Neuron (in vitro differentiated cells): Measurements from ENCODE around the gene LRRTM4.

ENCODE experiments used
- H2AFZ ChIP-seq: one replicate; pipeline ENCODE4 v1.6.1; 2013; ENCODE audit warnings: low read depth, mild to moderate bottlenecking, inconsistent platforms, low read length, moderate library complexity
- H3K27me3 ChIP-seq: one replicate; pipeline ENCODE4 v1.6.1; 2013; ENCODE audit warnings: low read length; ENCODE audit not compliant: insufficient read depth
- H3K36me3 ChIP-seq: one replicate; pipeline ENCODE4 v1.6.1; 2013; ENCODE audit warnings: low read length; ENCODE audit not compliant: insufficient read depth
- H3K4me1 ChIP-seq: one replicate; pipeline ENCODE4 v1.6.1; 2013; ENCODE audit warnings: low read length; ENCODE audit not compliant: insufficient read depth
- H3K4me3 ChIP-seq: 2 replicates; pipeline ENCODE4 v1.5.1; 2013; ENCODE audit warnings: mild to moderate bottlenecking, low read length, moderate library complexity
- H3K9me3 ChIP-seq: one replicate; pipeline ENCODE4 v1.6.1; 2013; ENCODE audit warnings: low read length

The LRRTM4 gene

GRCh38 chr2:77348821-77349220, 173.4 kb downstream of the LRRTM4 start:
- Histone ChIP-seq H3K4me3 (no peak overlapping the region), H3K9me3 (no peaks in the 10 kb centered on the region), H2AFZ (no peak overlapping the region), H3K27me3 (no peaks in the 10 kb centered on the region), H3K36me3 (no peaks in the 10 kb centered on the region), H3K4me1 (no peaks in the 10 kb centered on the region)

GRCh38 chr2:77336013-77336412, 186.2 kb downstream of the LRRTM4 start:
- no peaks in the 10 kb centered on the region for H3K36me3 ChIP-seq
- no peak overlapping the region for H3K4me3 ChIP-seq
- no peaks in the 10 kb centered on the region for H3K9me3 ChIP-seq
- H3K27me3 ChIP-seq: no peaks in the 10 kb centered on the region
- no peaks in the 10 kb centered on the region for H3K4me1 ChIP-seq
- no peak overlapping the region for H2AFZ ChIP-seq

- no peaks in the 10 kb centered on the region for H3K9me3 ChIP-seq
- H3K4me3 ChIP-seq: no peak overlapping the region
- H3K36me3 ChIP-seq: no peaks in the 10 kb centered on the region
- no peaks in the 10 kb centered on the region for H3K27me3 ChIP-seq
- no peak overlapping the region for H2AFZ ChIP-seq
- peaks cover 12% of the 10 kb centered on the region for H3K4me1 ChIP-seq
Observed at GRCh38 chr2:77328134-77328931, 193.8 kb downstream of the LRRTM4 start.

GRCh38 chr2:77325395-77325794, 196.8 kb downstream of the LRRTM4 start:
- Histone ChIP-seq H3K27me3 (no peaks in the 10 kb centered on the region), H3K9me3 (no peaks in the 10 kb centered on the region), H3K36me3 (no peaks in the 10 kb centered on the region), H2AFZ (no peak overlapping the region), H3K4me3 (no peak overlapping the region), H3K4me1 (peaks cover 12% of the 10 kb centered on the region)

- Histone ChIP-seq H3K9me3 (no peaks in the 10 kb centered on the region), H3K36me3 (no peaks in the 10 kb centered on the region), H3K4me3 (no peak overlapping the region), H3K27me3 (no peaks in the 10 kb centered on the region), H3K4me1 (no peaks in the 10 kb centered on the region), H2AFZ (no peak overlapping the region)
Observed at GRCh38 chr2:77322431-77322830, 199.7 kb downstream of the LRRTM4 start.

GRCh38 chr2:77314721-77315120, 207.5 kb downstream of the LRRTM4 start:
- H3K9me3 ChIP-seq: no peaks in the 10 kb centered on the region
- no peak overlapping the region for H3K4me3 ChIP-seq
- no peaks in the 10 kb centered on the region for H3K36me3 ChIP-seq
- no peak overlapping the region for H2AFZ ChIP-seq
- H3K4me1 ChIP-seq: no peaks in the 10 kb centered on the region
- no peaks in the 10 kb centered on the region for H3K27me3 ChIP-seq

GRCh38 chr2:77310416-77310815, 211.8 kb downstream of the LRRTM4 start:
- H3K36me3 ChIP-seq: no peaks in the 10 kb centered on the region
- no peak overlapping the region for H2AFZ ChIP-seq
- H3K4me3 ChIP-seq: no peak overlapping the region
- H3K9me3 ChIP-seq: no peaks in the 10 kb centered on the region
- no peaks in the 10 kb centered on the region for H3K4me1 ChIP-seq
- no peaks in the 10 kb centered on the region for H3K27me3 ChIP-seq

- Histone ChIP-seq H2AFZ (no peak overlapping the region), H3K4me1 (no peaks in the 10 kb centered on the region)
Observed at GRCh38 chr2:77309725-77310124, 212.5 kb downstream of the LRRTM4 start.

GRCh38 chr2:77301441-77301840, 220.7 kb downstream of the LRRTM4 start:
- H2AFZ ChIP-seq: no peak overlapping the region
- H3K27me3 ChIP-seq: no peaks in the 10 kb centered on the region
- no peaks in the 10 kb centered on the region for H3K36me3 ChIP-seq
- no peaks in the 10 kb centered on the region for H3K4me1 ChIP-seq
- H3K4me3 ChIP-seq: no peak overlapping the region
- H3K9me3 ChIP-seq: no peaks in the 10 kb centered on the region

More at GRCh38 chr2:77309725-77310124, 212.5 kb downstream of the LRRTM4 start:
- H3K9me3 ChIP-seq: no peaks in the 10 kb centered on the region
- H3K27me3 ChIP-seq: no peaks in the 10 kb centered on the region
- H3K36me3 ChIP-seq: no peaks in the 10 kb centered on the region
- H3K4me3 ChIP-seq: no peak overlapping the region

- H2AFZ ChIP-seq: no peak overlapping the region
- H3K9me3 ChIP-seq: no peaks in the 10 kb centered on the region
- no peaks in the 10 kb centered on the region for H3K36me3 ChIP-seq
- no peak overlapping the region for H3K4me3 ChIP-seq
- H3K4me1 ChIP-seq: no peaks in the 10 kb centered on the region
- H3K27me3 ChIP-seq: no peaks in the 10 kb centered on the region
Observed at GRCh38 chr2:77296791-77297190, 225.4 kb downstream of the LRRTM4 start.

GRCh38 chr2:77294474-77294873, 227.7 kb downstream of the LRRTM4 start:
- H3K4me3 ChIP-seq: no peak overlapping the region
- no peaks in the 10 kb centered on the region for H3K36me3 ChIP-seq
- no peak overlapping the region for H2AFZ ChIP-seq
- no peaks in the 10 kb centered on the region for H3K4me1 ChIP-seq
- no peaks in the 10 kb centered on the region for H3K9me3 ChIP-seq
- no peaks in the 10 kb centered on the region for H3K27me3 ChIP-seq

- no peak overlapping the region for H3K4me3 ChIP-seq
- H2AFZ ChIP-seq: no peak overlapping the region
Observed at GRCh38 chr2:77284353-77284752, 237.8 kb downstream of the LRRTM4 start.

GRCh38 chr2:77271262-77271661, 250.9 kb downstream of the LRRTM4 start:
- Histone ChIP-seq H2AFZ (no peak overlapping the region), H3K4me1 (peaks cover 5% of the 10 kb centered on the region), H3K27me3 (no peaks in the 10 kb centered on the region), H3K36me3 (no peaks in the 10 kb centered on the region), H3K4me3 (no peak overlapping the region), H3K9me3 (no peaks in the 10 kb centered on the region)

More at GRCh38 chr2:77284353-77284752, 237.8 kb downstream of the LRRTM4 start:
- H3K9me3 ChIP-seq: no peaks in the 10 kb centered on the region
- H3K4me1 ChIP-seq: no peaks in the 10 kb centered on the region
- H3K27me3 ChIP-seq: no peaks in the 10 kb centered on the region
- no peaks in the 10 kb centered on the region for H3K36me3 ChIP-seq

- no peak overlapping the region for H2AFZ ChIP-seq
Observed at GRCh38 chr2:77270433-77270832, 251.7 kb downstream of the LRRTM4 start.

More at GRCh38 chr2:77270433-77270832, 251.7 kb downstream of the LRRTM4 start:
- Histone ChIP-seq H3K27me3 (no peaks in the 10 kb centered on the region), H3K36me3 (no peaks in the 10 kb centered on the region), H3K4me3 (no peak overlapping the region), H3K4me1 (peaks cover 5% of the 10 kb centered on the region), H3K9me3 (no peaks in the 10 kb centered on the region)
